HepG2 (cell line): Measurements from ENCODE around the gene VRK3. TPM values are rescaled to one million over a fixed set of nuclear protein-coding genes. Genes with fewer than 3 reads are reported as not detected.

Experiments
- ATAC-seq: fragments of 200-7000 bp; cut with Tn5 transposase; 3 replicates; pipeline ENCODE4 v1.9.1; 2020; ENCODE audit warnings: mild to moderate bottlenecking, moderate library complexity
- BruUV-seq: library from RNA; stranded (reverse); fragments of 400-500 nt; replicated peaks from 2 replicates; lab custom pipeline; 2021; lab: Mats Ljungman, UMichigan
- CTCF ChIA-PET: fragments of 300-600 bp; formaldehyde crosslinking; extraction: SDS; loops from one replicate; lab custom pipeline; 2021; ENCODE audit warnings: low total read pairs, inconsistent platforms, low intra/inter-chr PET ratio; lab: Yijun Ruan, JAX
- POLR2A ChIA-PET: fragments of 350-600 bp; sonication (Branson Sonifier 250); formaldehyde crosslinking; loops from one replicate; lab custom pipeline; 2020; ENCODE audit warnings: antibody characterized with exemption, inconsistent platforms; lab: Yijun Ruan, JAX
- DNase-seq: peaks from one replicate; pipeline ENCODE4 v3.0.0-alpha.2; 2015; ENCODE audit warnings: low spot score
- FAIRE-seq: peaks from 3 replicates; lab custom pipeline; 2011; peaks lifted over from hg19 to GRCh38; lab: Jason Lieb, UNC
- H2AFZ ChIP-seq: one replicate; pipeline ENCODE4 v1.6.1; 2011; ENCODE audit warnings: low read length, inconsistent platforms
- H3K27ac ChIP-seq: fragments of 300-600 bp; 3 replicates; pipeline ENCODE4 v1.8.0; 2011; ENCODE audit warnings: mixed run types, mild to moderate bottlenecking, mixed read lengths, low read length, inconsistent platforms; ENCODE audit not compliant: insufficient read depth; ENCODE audit errors: extremely low read length
- H3K27me3 ChIP-seq, 2 experiments: fragments of 200-600 bp in 1 of 2; 2 replicates in 1 of 2; 3 replicates in 1 of 2; pipeline versions ENCODE4 v1.6.0 to v1.8.0; 2011; ENCODE audit warnings: low read length in 2 of 2, mild to moderate bottlenecking in 2 of 2, moderate library complexity in 2 of 2, inconsistent platforms in 1 of 2; ENCODE audit not compliant: insufficient read depth in 2 of 2, control insufficient read depth in 1 of 2
- H3K36me3 ChIP-seq, 2 experiments: fragments of 200-600 bp in 1 of 2; replicated peaks in 1 of 2; 2 replicates in 1 of 2; 3 replicates in 1 of 2; pipeline versions ENCODE4 v1.5.1 to v1.8.0; 2011; ENCODE audit warnings: low read length in 2 of 2, inconsistent platforms in 1 of 2; ENCODE audit not compliant: insufficient read depth in 2 of 2, control insufficient read depth in 1 of 2
- H3K4me1 ChIP-seq: 2 replicates; pipeline ENCODE4 v1.5.1; 2012; ENCODE audit warnings: low read length, inconsistent platforms; ENCODE audit not compliant: insufficient read depth
- H3K4me2 ChIP-seq: 2 replicates; pipeline ENCODE4 v1.6.0; 2011; ENCODE audit warnings: low read depth, low read length, inconsistent platforms
- H3K4me3 ChIP-seq, 3 experiments: fragments of 200-600 bp in 1 of 3; sonication (generic), shearing (Covaris generic) in 1 of 3; replicated peaks in 1 of 3; 2 replicates each; pipeline ENCODE4 v1.5.1; 2011 to 2016; ENCODE audit warnings: low read length in 3 of 3, inconsistent platforms in 2 of 3, low read depth in 2 of 3, mild to moderate bottlenecking in 2 of 3, control low read depth in 1 of 3, mixed read lengths in 1 of 3; ENCODE audit not compliant: insufficient read depth in 1 of 3
- H3K79me2 ChIP-seq: one replicate; pipeline ENCODE4 v1.6.1; 2011; ENCODE audit warnings: low read length, inconsistent platforms; ENCODE audit not compliant: insufficient read depth
- H3K9ac ChIP-seq: 2 replicates; pipeline ENCODE4 v1.6.0; 2011; ENCODE audit warnings: mild to moderate bottlenecking, low read depth, low read length, inconsistent platforms; ENCODE audit not compliant: insufficient read depth
- H3K9me3 ChIP-seq: 2 replicates; pipeline ENCODE4 v1.5.1; 2012; ENCODE audit warnings: mild to moderate bottlenecking, low read length
- H4K20me1 ChIP-seq: 2 replicates; pipeline ENCODE4 v1.6.0; 2011; ENCODE audit warnings: inconsistent platforms, mild to moderate bottlenecking, low read length, moderate library complexity; ENCODE audit not compliant: insufficient read depth
- DR1 ChIP-seq: sonication (generic); formaldehyde crosslinking; IDR thresholded peaks from 2 replicates; pipeline ENCODE4 v1.8.0; 2021; ENCODE audit warnings: mild to moderate bottlenecking, missing genetic modification reagents, inconsistent platforms
- ELF3 ChIP-seq: IDR thresholded peaks from 2 replicates; pipeline ENCODE4 v1.6.1; 2016; ENCODE audit warnings: missing genetic modification reagents, missing compliant biosample characterization
- ETV6 ChIP-seq: sonication (generic); formaldehyde crosslinking; conservative IDR thresholded peaks from 2 replicates; pipeline ENCODE4 v1.4.0; 2020; ENCODE audit warnings: missing genetic modification reagents
- HNRNPLL ChIP-seq: fragments of 200-400 bp; formaldehyde crosslinking; IDR thresholded peaks from 2 replicates; pipeline ENCODE4 v1.6.1; 2017; ENCODE audit warnings: mild to moderate bottlenecking, low read depth, low read length; ENCODE audit not compliant: poor library complexity, severe bottlenecking
- MIXL1 ChIP-seq: IDR thresholded peaks from 2 replicates; pipeline ENCODE4 v1.6.1; 2016
- MXD3 ChIP-seq: IDR thresholded peaks from 2 replicates; pipeline ENCODE4 v1.6.1; 2016; ENCODE audit warnings: mild to moderate bottlenecking, missing biosample characterization, missing genetic modification reagents
- MZF1 ChIP-seq: sonication (generic); formaldehyde crosslinking; IDR thresholded peaks from 2 replicates; pipeline ENCODE4 v1.8.1; 2023; ENCODE audit warnings: mild to moderate bottlenecking, missing genetic modification reagents, borderline replicate concordance
- REL ChIP-seq: sonication (generic); formaldehyde crosslinking; conservative IDR thresholded peaks from 2 replicates; pipeline ENCODE4 v1.8.0; 2022; ENCODE audit warnings: mild to moderate bottlenecking, missing genetic modification reagents, moderate library complexity
- RNF2 ChIP-seq: fragments of 450-650 bp; conservative IDR thresholded peaks from 2 replicates; pipeline ENCODE4 v1.6.1; 2016; ENCODE audit warnings: low read depth
- SIN3B ChIP-seq: fragments of 150-350 bp; IDR thresholded peaks from 2 replicates; pipeline ENCODE4 v1.6.1; 2014; ENCODE audit warnings: low read length
- TGIF2 ChIP-seq: IDR thresholded peaks from 2 replicates; pipeline ENCODE4 v1.6.1; 2016; ENCODE audit warnings: control low read depth, missing compliant biosample characterization
- ZNF510 ChIP-seq: sonication (generic); formaldehyde crosslinking; IDR thresholded peaks from 2 replicates; pipeline ENCODE4 v1.4.0; 2020; ENCODE audit warnings: low read depth, mild to moderate bottlenecking, missing genetic modification reagents
- ZNF616 ChIP-seq: sonication (generic); formaldehyde crosslinking; IDR thresholded peaks from 2 replicates; pipeline ENCODE4 v1.5.0; 2020; ENCODE audit warnings: low read depth, mild to moderate bottlenecking, missing genetic modification reagents
- ZNF660 ChIP-seq: sonication (generic); formaldehyde crosslinking; IDR thresholded peaks from 2 replicates; pipeline ENCODE4 v1.5.1; 2020; ENCODE audit warnings: mild to moderate bottlenecking, low read depth, missing genetic modification reagents, borderline replicate concordance
- ZNF704 ChIP-seq: sonication (generic); formaldehyde crosslinking; IDR thresholded peaks from 2 replicates; pipeline ENCODE4 v1.8.1; 2023; ENCODE audit warnings: mild to moderate bottlenecking, inconsistent platforms, moderate library complexity, missing genetic modification reagents, borderline replicate concordance
- ZSCAN25 ChIP-seq: sonication (generic); formaldehyde crosslinking; IDR thresholded peaks from 2 replicates; pipeline ENCODE4 v1.8.0; 2022; ENCODE audit warnings: mild to moderate bottlenecking, missing genetic modification reagents
- WGBS: methylation state at CpG from one replicate; pipeline ENCODE4 v1.1.6; 2017; ENCODE audit warnings: low lambda C conversion rate; 5-methylcytosine and 5-hydroxymethylcytosine counted together
- in situ Hi-C: cut with HindIII; loops from 2 replicates; pipeline ENCODE4 v1.10.0; 2017; ENCODE audit warnings: low pct_unique_long_range_greater_than_20kb; ENCODE audit not compliant: extremely low pct_ligation_motif_present
- intact Hi-C: fragments of 100-400 bp; cut with micrococcal nuclease; formaldehyde crosslinking; loops from one replicate; pipeline ENCODE4 v1.10.0; 2022; ENCODE audit not compliant: unreplicated experiment
- polyA plus RNA-seq, 8 experiments: library from polyadenylated mRNA; depleted of rRNA in 3 of 8; stranded (reverse) in 7 of 8; unstranded in 1 of 8; fragments of >200 nt; fragmentation: Illumina TruSeq in 4 of 8; extraction: Trizol in 4 of 8; gene quantifications; 2 replicates each; pipeline versions ENCODE4 v1.2.1 to v1.2.3, GENCODE V29; 2011 to 2016; ENCODE audit warnings: low read depth in 4 of 8, missing spikeins in 1 of 8, mixed read lengths in 1 of 8; ENCODE audit not compliant: insufficient read depth in 1 of 8
- total RNA-seq, 5 experiments: library from RNA; depleted of rRNA; stranded (reverse); fragments of >200 nt; fragmentation: Illumina TruSeq; extraction: Trizol; gene quantifications; 2 replicates each; pipeline ENCODE4 v1.2.3, GENCODE V29; 2016; ENCODE audit warnings: low read depth in 1 of 5
- TF ChIP-seq, protein P1 (sequence below): sonication (generic); formaldehyde crosslinking; IDR thresholded peaks from 2 replicates; pipeline ENCODE4 v1.4.0; 2020; ENCODE audit warnings: low read depth, missing genetic modification reagents
- TF ChIP-seq, protein P2 (sequence below): sonication (generic); formaldehyde crosslinking; IDR thresholded peaks from 2 replicates; pipeline ENCODE4 v1.5.0; 2020; ENCODE audit warnings: missing genetic modification reagents

VRK3 gene
- total and polyA plus RNA-seq, 2 of the 13 experiments (the other 11 are each of a cell fraction or from before 2014, with no cell fraction given): 23.8 to 28.3 TPM

DNA sequence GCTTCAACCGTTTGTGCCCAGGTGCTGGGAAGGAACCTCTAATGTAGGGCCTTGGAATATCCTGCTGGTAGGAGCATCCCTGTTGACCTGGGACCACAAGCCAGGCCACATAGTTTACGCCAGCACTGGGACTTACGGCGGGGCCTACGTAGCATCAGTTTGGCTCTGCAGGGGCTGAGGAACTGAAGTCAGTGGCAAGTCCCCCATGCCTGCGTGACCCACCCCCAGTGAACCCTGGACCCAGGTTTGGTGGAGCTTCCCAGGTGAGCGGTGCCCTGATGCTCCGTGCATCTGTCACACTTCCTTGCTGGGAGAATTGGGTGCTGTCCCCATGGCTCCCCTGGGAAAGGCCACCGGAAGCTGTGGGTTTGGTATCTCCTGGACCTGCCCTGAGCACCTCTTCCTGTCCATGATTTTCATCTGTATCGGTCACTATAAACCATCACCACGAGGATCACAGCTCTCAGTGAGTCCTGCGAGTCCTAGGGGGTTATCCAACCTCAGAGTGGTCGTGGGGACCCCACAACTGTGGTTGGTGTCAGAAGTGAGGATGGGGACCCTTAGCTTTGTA lies 74.1 kb downstream of the VRK3 start:
- Histone ChIP-seq H3K36me3 (no peaks in the 10 kb centered on the region), H3K4me3 (no peak overlapping the region), H3K27me3 (peaks cover 0 to 32% of the 10 kb centered on the region in 2 experiments; a peak in 3 of 5 replicates), H3K79me2 (no peaks in the 10 kb centered on the region), H2AFZ (no peak overlapping the region), H4K20me1 (no peaks in the 10 kb centered on the region), H3K4me1 (peaks cover 43% of the 10 kb centered on the region), H3K27ac (no peak overlapping the region), H3K4me2 (no peak overlapping the region), H3K9ac (no peak overlapping the region), H3K9me3 (no peaks in the 10 kb centered on the region)
- in situ Hi-C loops (no loop called here), intact Hi-C loops (no loop called here)
- POLR2A ChIA-PET: no interaction called here
- CTCF ChIA-PET: no interaction called here
- ATAC-seq (no peak), DNase-seq (no peak), FAIRE-seq (no peak)
- 15% methylated on average over 6 of the region's 13 CpGs for WGBS
- BruUV-seq: no TSS peak
- TF ChIP-seq, protein P1, sequence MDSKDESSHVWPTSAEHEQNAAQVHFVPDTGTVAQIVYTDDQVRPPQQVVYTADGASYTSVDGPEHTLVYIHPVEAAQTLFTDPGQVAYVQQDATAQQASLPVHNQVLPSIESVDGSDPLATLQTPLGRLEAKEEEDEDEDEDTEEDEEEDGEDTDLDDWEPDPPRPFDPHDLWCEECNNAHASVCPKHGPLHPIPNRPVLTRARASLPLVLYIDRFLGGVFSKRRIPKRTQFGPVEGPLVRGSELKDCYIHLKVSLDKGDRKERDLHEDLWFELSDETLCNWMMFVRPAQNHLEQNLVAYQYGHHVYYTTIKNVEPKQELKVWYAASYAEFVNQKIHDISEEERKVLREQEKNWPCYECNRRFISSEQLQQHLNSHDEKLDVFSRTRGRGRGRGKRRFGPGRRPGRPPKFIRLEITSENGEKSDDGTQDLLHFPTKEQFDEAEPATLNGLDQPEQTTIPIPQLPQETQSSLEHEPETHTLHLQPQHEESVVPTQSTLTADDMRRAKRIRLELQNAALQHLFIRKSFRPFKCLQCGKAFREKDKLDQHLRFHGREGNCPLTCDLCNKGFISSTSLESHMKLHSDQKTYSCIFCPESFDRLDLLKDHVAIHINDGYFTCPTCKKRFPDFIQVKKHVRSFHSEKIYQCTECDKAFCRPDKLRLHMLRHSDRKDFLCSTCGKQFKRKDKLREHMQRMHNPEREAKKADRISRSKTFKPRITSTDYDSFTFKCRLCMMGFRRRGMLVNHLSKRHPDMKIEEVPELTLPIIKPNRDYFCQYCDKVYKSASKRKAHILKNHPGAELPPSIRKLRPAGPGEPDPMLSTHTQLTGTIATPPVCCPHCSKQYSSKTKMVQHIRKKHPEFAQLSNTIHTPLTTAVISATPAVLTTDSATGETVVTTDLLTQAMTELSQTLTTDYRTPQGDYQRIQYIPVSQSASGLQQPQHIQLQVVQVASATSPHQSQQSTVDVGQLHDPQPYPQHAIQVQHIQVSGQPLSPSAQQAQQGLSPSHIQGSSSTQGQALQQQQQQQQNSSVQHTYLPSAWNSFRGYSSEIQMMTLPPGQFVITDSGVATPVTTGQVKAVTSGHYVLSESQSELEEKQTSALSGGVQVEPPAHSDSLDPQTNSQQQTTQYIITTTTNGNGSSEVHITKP (CRISPR knock-in tag): no peak
- TF ChIP-seq HNRNPLL: no peak
- no peak for TF ChIP-seq SIN3B
- TF ChIP-seq ETV6: no peak
- TF ChIP-seq ZNF704 (CRISPR knock-in tag): no peak
- no peak for TF ChIP-seq MIXL1 (CRISPR knock-in tag)
- TF ChIP-seq ELF3 (CRISPR knock-in tag): no peak
- no peak for TF ChIP-seq ZNF510 (CRISPR knock-in tag)
- no peak for TF ChIP-seq ZNF616 (CRISPR knock-in tag)
- TF ChIP-seq TGIF2 (CRISPR knock-in tag): no peak
- TF ChIP-seq MXD3 (CRISPR knock-in tag): no peak
- TF ChIP-seq RNF2: no peak
- no peak for TF ChIP-seq MZF1
- TF ChIP-seq DR1 (CRISPR knock-in tag): no peak
- TF ChIP-seq, protein P2, sequence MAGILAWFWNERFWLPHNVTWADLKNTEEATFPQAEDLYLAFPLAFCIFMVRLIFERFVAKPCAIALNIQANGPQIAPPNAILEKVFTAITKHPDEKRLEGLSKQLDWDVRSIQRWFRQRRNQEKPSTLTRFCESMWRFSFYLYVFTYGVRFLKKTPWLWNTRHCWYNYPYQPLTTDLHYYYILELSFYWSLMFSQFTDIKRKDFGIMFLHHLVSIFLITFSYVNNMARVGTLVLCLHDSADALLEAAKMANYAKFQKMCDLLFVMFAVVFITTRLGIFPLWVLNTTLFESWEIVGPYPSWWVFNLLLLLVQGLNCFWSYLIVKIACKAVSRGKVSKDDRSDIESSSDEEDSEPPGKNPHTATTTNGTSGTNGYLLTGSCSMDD (CRISPR knock-in tag): no peak
- no peak for TF ChIP-seq ZSCAN25 (CRISPR knock-in tag)
- TF ChIP-seq REL: no peak
- TF ChIP-seq ZNF660 (CRISPR knock-in tag): no peak
